ENCODE measurements around the gene COMT.

Gene COMT

GRCh38 chr22:19958083-19959042 lies 16.8 kb downstream of the COMT start:
- no peak for DNase-seq (ENCODE audit: low read depth in 2 of 2)

- DNase-seq (ENCODE audit: low read depth in 2 of 2): no peak
Observed at GRCh38 chr22:19959043-19959586, 17.5 kb downstream of the COMT start.

GRCh38 chr22:19959587-19960490 lies 18.3 kb downstream of the COMT start:
- no peak for DNase-seq (ENCODE audit: low read depth in 2 of 2)

- DNase-seq (ENCODE audit: low read depth in 2 of 2): no peak
Observed at GRCh38 chr22:19960491-19961200, 19.1 kb downstream of the COMT start.

- no peak for DNase-seq (ENCODE audit: low read depth in 2 of 2)
Observed at GRCh38 chr22:19961201-19961580, 19.6 kb downstream of the COMT start.

GRCh38 chr22:19961868-19962245 lies 20.3 kb downstream of the COMT start:
- DNase-seq (ENCODE audit: low read depth in 2 of 2): no peak

- DNase-seq (ENCODE audit: low read depth in 2 of 2): peak in 1 of 2 donors; percentile 53
Observed at GRCh38 chr22:19962246-19962908, 20.8 kb downstream of the COMT start.

- DNase-seq (ENCODE audit: low read depth in 2 of 2): no peak
Observed at GRCh38 chr22:19962909-19963806, 21.6 kb downstream of the COMT start.

- DNase-seq (ENCODE audit: low read depth in 2 of 2): no peak
Observed at GRCh38 chr22:19963863-19964642, 22.5 kb downstream of the COMT start.

GRCh38 chr22:19964701-19965386 lies 23.3 kb downstream of the COMT start:
- DNase-seq (ENCODE audit: low read depth in 2 of 2): no peak

GRCh38 chr22:19965771-19966709 lies 24.5 kb downstream of the COMT start:
- no peak for DNase-seq (ENCODE audit: low read depth in 2 of 2)

- DNase-seq (ENCODE audit: low read depth in 2 of 2): no peak
Observed at GRCh38 chr22:19966908-19967750, 25.6 kb downstream of the COMT start.

GRCh38 chr22:19967850-19968449 lies 26.4 kb downstream of the COMT start:
- DNase-seq (ENCODE audit: low read depth in 2 of 2): no peak

- DNase-seq (ENCODE audit: low read depth in 2 of 2): no peak
Observed at GRCh38 chr22:19968450-19968891, 26.9 kb downstream of the COMT start.

- DNase-seq (ENCODE audit: low read depth in 2 of 2): no peak
Observed at GRCh38 chr22:19969141-19969928, 27.8 kb downstream of the COMT start.

Measured in stimulated activated CD8-positive, alpha-beta memory T cell treated with anti-CD3 and anti-CD28 coated beads, Interleukin-7, amount 100 ng/mL, for 4 hours (primary cell).